Osteoblast (primary cell): Measurements from ENCODE around the gene TRIM47. TPM values are rescaled to one million over a fixed set of nuclear protein-coding genes. Genes with fewer than 3 reads are reported as not detected.
A peak's percentile ranks its signal among the peaks of the same experiment; 100 is the strongest.

Source experiments
- DNase-seq: peaks from one replicate; pipeline ENCODE4 v3.0.0; 2011; ENCODE audit warnings: low spot score, mixed read lengths; ENCODE audit not compliant: insufficient read length; ENCODE audit errors: missing footprints
- H2AFZ ChIP-seq: 2 replicates; pipeline ENCODE4 v1.6.0; 2011; ENCODE audit warnings: mild to moderate bottlenecking, low read length
- H3K27ac ChIP-seq: 2 replicates; pipeline ENCODE4 v1.5.1; 2011; ENCODE audit warnings: mild to moderate bottlenecking, low read depth, low read length, moderate library complexity
- H3K27me3 ChIP-seq: 2 replicates; pipeline ENCODE4 v1.6.0; 2012; ENCODE audit warnings: mild to moderate bottlenecking, control low read depth, inconsistent platforms, low read length, moderate library complexity; ENCODE audit not compliant: insufficient read depth
- H3K36me3 ChIP-seq: 2 replicates; pipeline ENCODE4 v1.5.1; 2011; ENCODE audit warnings: mild to moderate bottlenecking, low read length, control low read depth, moderate library complexity; ENCODE audit not compliant: insufficient read depth
- H3K4me1 ChIP-seq: 2 replicates; pipeline ENCODE4 v1.5.1; 2011; ENCODE audit warnings: mild to moderate bottlenecking, low read length, control low read depth, moderate library complexity; ENCODE audit not compliant: insufficient read depth
- H3K4me2 ChIP-seq: 2 replicates; pipeline ENCODE4 v1.6.0; 2011; ENCODE audit warnings: mild to moderate bottlenecking, low read length; ENCODE audit not compliant: insufficient read depth
- H3K4me3 ChIP-seq: fragments of 200-600 bp; sonication (generic); 3 replicates; pipeline ENCODE4 v1.5.1; 2012; ENCODE audit warnings: mild to moderate bottlenecking, low read length, inconsistent platforms; ENCODE audit not compliant: insufficient read depth
- H3K79me2 ChIP-seq: 2 replicates; pipeline ENCODE4 v1.6.0; 2012; ENCODE audit warnings: mild to moderate bottlenecking, low read length, control low read depth, inconsistent platforms; ENCODE audit not compliant: insufficient read depth
- H3K9me3 ChIP-seq: 2 replicates; pipeline ENCODE4 v1.5.1; 2011; ENCODE audit warnings: low read depth, low read length, control low read depth
- H4K20me1 ChIP-seq: 2 replicates; pipeline ENCODE4 v1.6.0; 2012; ENCODE audit warnings: mild to moderate bottlenecking, low read length, control low read depth; ENCODE audit not compliant: insufficient read depth
- total RNA-seq: library from RNA; depleted of rRNA; stranded (reverse); fragments of >200 nt; gene quantifications from 2 replicates; pipeline ENCODE4 v1.2.3, GENCODE V29; 2012
- TF ChIP-seq, protein P1 (sequence below): IDR thresholded peaks from 2 replicates; pipeline ENCODE4 v1.5.1; 2011; ENCODE audit warnings: mild to moderate bottlenecking, low read depth, low read length, moderate library complexity; ENCODE audit errors: extremely low read depth

Gene TRIM47
- total RNA-seq, 1 donor: 21.7 TPM

DNA sequence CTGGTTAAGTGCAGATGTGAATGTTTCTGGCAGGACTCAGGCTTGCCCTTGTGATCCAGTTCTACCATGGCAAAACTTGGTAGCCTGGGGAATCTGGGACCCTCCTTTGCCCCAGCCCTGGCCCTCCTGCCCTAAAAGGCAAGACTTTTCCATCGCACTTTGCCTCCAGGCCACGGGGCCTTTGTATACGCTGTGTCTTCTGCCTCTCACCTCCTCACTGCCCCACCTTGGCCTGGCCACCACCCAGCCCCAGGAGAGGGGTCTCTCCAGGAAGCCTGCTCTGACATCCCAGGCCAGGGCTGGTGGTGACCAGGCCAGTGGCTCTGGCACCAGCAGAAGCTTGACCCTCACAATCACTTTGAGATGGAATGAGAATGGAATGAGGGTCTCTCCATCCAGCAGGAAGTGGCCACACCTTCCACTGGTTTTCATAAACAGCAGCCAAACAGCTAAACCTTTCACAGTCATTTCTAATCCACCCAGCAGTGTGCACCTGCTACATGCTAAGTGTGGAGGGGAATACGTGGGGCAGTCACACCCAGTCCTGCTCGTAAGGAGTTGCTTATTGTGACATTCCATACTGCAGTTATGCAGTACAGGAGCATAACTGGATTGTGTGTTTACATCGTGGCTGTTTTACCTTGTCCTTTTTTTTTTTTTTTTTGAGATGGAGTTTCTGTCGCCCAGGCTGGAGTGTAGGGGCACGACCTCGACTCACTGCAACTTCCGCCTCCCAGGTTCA lies 27.9 kb upstream of the TRIM47 start:
- no peaks in the 10 kb centered on the region for H4K20me1 ChIP-seq
- H3K27me3 ChIP-seq: no peaks in the 10 kb centered on the region
- peaks cover 7% of the 10 kb centered on the region for H3K79me2 ChIP-seq
- peak; percentile 62 for DNase-seq
- TF ChIP-seq, protein P1, sequence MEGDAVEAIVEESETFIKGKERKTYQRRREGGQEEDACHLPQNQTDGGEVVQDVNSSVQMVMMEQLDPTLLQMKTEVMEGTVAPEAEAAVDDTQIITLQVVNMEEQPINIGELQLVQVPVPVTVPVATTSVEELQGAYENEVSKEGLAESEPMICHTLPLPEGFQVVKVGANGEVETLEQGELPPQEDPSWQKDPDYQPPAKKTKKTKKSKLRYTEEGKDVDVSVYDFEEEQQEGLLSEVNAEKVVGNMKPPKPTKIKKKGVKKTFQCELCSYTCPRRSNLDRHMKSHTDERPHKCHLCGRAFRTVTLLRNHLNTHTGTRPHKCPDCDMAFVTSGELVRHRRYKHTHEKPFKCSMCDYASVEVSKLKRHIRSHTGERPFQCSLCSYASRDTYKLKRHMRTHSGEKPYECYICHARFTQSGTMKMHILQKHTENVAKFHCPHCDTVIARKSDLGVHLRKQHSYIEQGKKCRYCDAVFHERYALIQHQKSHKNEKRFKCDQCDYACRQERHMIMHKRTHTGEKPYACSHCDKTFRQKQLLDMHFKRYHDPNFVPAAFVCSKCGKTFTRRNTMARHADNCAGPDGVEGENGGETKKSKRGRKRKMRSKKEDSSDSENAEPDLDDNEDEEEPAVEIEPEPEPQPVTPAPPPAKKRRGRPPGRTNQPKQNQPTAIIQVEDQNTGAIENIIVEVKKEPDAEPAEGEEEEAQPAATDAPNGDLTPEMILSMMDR: no peak
- no peak overlapping the region for H3K4me3 ChIP-seq
- no peak overlapping the region for H2AFZ ChIP-seq
- H3K27ac ChIP-seq: no peak overlapping the region
- no peak overlapping the region for H3K4me2 ChIP-seq
- H3K9me3 ChIP-seq: no peaks in the 10 kb centered on the region
- peaks cover 12% of the 10 kb centered on the region for H3K36me3 ChIP-seq
- H3K4me1 ChIP-seq: peaks cover 10% of the 10 kb centered on the region

DNA sequence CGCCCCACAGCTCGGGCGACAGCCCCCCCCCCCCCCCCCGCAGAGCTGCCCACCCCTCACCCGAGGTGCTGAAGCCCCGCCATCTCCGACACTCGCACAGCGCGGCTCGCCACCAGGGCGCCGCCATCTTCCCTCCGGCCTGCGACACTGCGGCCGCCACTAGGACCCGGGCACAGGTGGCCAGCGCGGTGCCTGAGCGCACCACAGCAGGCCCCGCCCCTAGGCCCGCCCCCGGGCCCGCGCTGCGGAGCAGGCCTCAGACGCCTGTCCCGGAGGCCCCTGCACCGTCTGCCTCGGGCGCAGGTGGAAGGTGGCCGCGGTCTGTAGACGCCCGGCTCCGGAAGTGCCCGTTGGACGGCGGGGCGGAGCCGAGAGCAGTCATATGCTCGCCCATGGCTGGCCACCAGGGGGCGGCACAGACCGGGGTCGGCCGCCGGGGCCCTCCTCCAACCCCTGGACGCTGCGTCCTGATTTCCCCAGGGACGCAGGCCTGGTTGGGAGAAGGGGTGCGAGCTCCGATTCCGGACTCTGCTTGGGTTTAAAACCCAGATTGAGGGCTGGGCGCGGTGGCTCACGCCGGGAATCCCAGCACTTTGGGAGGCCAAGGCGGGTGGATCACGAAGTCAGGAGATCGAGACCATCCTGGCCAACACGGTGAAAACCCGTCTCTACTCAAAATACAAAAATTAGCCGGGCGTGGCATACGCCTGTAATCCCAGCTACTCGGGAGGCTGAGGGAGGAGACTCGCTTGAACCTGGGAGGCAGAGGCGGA lies 26.6 kb upstream of the TRIM47 start, which contains the start of gene MRPL38:
MRPL38 (minus strand) TSS at position 136 of the 773 bp plus-strand sequence; CDS start at position 127, 9 bp downstream.
- TF ChIP-seq, protein P1: peak; percentile 82
- H3K27ac ChIP-seq: peak within 1 kb of the TSS; percentile 56
- DNase-seq: peak; percentile 99
- peaks cover 9% of the 10 kb centered on the region for H3K4me1 ChIP-seq
- H3K4me2 ChIP-seq: peak within 1 kb of the TSS; percentile 83
- no peaks in the 10 kb centered on the region for H4K20me1 ChIP-seq
- H3K79me2 ChIP-seq: peaks cover 7% of the 10 kb centered on the region
- no peaks in the 10 kb centered on the region for H3K9me3 ChIP-seq
- no peaks in the 10 kb centered on the region for H3K27me3 ChIP-seq
- peak within 1 kb of the TSS; percentile 83 for H3K4me3 ChIP-seq
- peaks cover 18% of the 10 kb centered on the region for H3K36me3 ChIP-seq
- peak within 1 kb of the TSS; percentile 88 for H2AFZ ChIP-seq

DNA sequence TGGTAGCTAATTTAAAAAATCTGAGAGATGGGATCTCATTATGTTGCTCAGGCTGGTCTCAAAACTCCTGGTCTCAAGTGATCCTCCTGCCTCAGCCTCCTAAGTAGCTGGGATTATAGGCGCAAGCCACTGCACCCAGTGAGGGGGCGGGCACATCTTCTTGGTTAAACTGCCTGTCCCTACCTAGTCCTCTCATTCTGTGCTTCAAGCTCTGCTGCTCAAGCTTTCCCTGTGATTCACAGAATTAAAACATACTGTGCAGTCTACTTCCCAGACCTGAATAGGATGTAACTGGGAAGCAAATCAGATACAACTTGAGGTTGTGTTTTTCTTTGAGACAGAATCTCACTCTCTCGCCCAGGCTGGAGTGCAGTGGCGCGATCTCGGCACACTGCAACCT lies 24.0 kb upstream of the TRIM47 start:
- H3K27ac ChIP-seq: no peak overlapping the region
- H3K4me1 ChIP-seq: peaks cover 8% of the 10 kb centered on the region
- TF ChIP-seq, protein P1: no peak
- H3K79me2 ChIP-seq: peaks cover 7% of the 10 kb centered on the region
- no peaks in the 10 kb centered on the region for H3K27me3 ChIP-seq
- H3K4me3 ChIP-seq: no peak overlapping the region
- H3K4me2 ChIP-seq: no peak overlapping the region
- peaks cover 39% of the 10 kb centered on the region for H3K36me3 ChIP-seq
- peak; percentile 30 for DNase-seq
- H4K20me1 ChIP-seq: no peaks in the 10 kb centered on the region
- no peaks in the 10 kb centered on the region for H3K9me3 ChIP-seq
- H2AFZ ChIP-seq: no peak overlapping the region

DNA sequence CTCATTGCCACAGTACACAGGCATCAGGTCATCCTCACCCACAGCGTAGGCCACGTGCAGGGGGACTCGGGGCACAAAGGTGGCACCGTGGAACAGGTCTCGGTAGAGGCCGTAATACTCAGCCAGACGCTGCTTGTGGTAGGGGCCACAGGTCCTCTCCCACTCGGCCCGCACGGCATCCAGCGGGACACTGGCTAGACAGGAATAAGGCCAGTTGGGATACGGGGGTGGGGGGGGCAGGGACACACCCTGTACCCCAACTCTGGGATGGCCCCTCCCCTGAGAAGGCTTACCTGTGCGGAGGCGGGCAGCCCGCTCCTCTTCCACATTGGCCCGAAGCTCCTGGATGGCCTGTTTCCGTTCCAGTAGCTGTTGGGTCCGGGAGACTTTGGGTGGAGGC lies 23.3 kb upstream of the TRIM47 start:
- TF ChIP-seq, protein P1: no peak
- Histone ChIP-seq H3K79me2 (peaks cover 7% of the 10 kb centered on the region), H3K36me3 (peaks cover 40% of the 10 kb centered on the region), H3K4me3 (no peak overlapping the region), H3K4me2 (no peak overlapping the region), H3K4me1 (peaks cover 8% of the 10 kb centered on the region), H4K20me1 (no peaks in the 10 kb centered on the region), H3K27me3 (no peaks in the 10 kb centered on the region), H3K9me3 (no peaks in the 10 kb centered on the region), H2AFZ (no peak overlapping the region), H3K27ac (no peak overlapping the region)
- DNase-seq: peak; percentile 45
